CD4-positive, alpha-beta T cell treated with Interleukin-12 subunit alpha and Interleukin-12 subunit beta, for 1 hour (primary cell): ENCODE results near the gene PCCA.
A peak's percentile ranks its signal among the peaks of the same experiment; 100 is the strongest.
"Not testable (repeated sequence)": the region's sequence is repeated elsewhere in the genome, so short reads cannot be mapped to it uniquely, and the experiment has no call there.

Source experiments
- DNase-seq: peaks from one replicate; pipeline ENCODE4 v3.0.0-alpha.2; 2020

Gene PCCA

DNA sequence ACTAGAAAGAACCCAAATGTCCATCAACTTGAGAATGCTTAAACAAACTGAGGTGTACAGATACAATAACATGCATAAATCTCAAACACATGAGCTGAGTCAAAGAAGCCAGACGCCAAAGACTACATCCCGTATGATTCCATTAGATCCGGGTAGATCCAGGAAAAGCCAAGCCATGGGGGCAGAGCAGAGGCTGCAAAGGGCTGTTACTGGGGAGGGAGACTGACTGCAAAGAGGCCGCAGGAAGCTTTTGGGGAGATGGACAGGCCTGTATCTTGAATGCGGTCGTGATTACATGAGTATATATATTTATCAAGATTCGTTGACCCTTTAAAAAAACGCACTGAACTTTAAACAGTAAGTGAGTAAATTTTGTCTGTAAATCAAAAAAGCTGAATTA, 471.0 kb downstream of the PCCA start:
- no peak for DNase-seq

DNA sequence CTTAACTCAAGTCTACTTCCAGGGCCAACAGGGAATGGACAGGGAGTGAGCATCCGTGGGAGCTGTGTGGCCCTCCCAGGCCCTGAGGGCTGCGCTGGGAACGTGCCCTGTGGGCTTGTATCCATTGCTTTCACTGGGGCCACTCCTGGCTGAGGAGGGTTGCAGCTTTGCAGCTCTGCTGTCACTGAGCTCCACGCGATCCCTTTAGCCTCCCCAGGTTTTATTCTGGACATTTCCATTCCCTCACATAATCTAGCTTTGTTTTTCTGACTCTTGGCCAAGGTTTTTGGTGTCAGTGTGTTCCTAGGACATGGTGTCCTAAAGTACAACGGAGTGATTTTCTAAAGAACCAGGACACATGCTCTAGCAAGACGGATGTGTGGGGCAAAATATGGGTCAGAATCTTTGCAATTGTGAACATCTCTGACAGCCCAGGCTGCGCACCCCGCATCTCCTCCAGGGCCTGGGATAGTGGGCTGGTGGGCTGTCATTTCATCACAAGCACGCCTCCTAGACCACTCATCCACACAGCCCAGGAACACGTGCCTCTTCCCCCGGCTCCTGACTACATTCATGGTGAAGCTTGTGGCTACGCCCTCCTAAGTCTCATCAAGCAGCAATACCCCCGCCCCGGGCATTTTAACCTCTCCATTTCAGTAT, 471.7 kb downstream of the PCCA start:
- DNase-seq = no peak

DNA sequence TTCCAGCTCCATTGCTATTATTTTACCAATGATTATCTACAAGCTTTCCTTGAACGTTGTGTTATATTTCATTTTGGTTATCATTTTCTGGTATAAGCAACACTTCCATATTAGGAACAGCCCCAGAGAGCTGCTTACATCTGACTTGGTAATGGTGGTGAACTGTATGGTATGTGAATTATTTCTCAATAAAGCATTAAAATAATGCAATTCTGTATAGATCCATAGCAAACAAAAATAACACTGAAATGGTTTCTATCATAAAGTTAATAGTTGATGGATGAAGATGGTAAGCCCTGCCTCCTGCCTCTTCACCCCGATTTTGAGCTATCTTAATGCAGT, 472.2 kb downstream of the PCCA start:
- no peak for DNase-seq

DNA sequence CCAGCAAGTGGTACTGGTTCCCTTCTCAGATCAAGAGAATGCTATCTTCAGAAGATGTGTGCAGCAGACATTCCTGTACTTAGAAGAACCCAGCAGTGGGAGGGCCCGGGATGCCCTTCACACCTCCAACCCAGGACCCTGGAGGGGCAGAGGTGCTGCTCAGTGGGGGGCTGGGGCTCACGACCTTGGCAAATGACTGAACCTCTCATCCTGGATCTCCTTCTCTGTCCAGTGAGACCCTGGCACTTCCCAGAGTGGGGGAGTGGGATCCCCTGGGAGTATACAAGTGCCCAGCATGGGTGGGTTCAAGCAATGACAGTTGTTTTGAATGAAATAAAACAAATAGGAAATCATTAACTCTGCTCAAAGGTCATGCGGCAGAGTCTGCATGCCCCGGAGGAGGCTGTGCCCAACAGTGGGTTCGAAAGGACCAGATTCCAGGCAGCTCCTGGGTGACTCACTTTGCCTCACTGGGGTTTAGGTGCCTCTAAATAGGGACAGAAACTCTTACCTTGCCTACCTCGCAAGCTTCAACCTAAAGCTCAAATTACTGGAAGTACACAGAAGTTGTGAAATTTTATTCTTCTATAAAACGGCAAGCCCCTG, 472.8 kb downstream of the PCCA start:
- DNase-seq = no peak

DNA sequence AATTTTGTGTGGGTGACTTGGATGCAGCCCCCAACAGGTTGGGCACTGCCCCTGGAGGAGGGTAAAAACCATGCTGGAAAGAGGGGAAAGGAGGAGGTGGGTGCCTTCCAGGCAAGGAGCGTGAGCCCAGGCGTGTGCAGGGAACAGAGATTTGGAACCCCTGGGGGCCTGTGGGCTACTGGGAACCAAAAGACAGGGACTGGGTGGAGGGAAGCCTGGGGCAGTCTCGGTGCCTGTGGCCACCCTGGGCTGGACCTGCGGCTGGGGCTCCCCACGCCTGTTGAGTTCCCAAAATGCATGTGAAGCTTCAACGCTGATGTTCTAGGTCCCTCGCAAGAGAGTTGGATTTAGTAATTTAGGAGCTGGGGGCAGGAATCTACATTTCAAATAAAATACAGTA, 474.9 kb downstream of the PCCA start:
- no peak for DNase-seq

DNA sequence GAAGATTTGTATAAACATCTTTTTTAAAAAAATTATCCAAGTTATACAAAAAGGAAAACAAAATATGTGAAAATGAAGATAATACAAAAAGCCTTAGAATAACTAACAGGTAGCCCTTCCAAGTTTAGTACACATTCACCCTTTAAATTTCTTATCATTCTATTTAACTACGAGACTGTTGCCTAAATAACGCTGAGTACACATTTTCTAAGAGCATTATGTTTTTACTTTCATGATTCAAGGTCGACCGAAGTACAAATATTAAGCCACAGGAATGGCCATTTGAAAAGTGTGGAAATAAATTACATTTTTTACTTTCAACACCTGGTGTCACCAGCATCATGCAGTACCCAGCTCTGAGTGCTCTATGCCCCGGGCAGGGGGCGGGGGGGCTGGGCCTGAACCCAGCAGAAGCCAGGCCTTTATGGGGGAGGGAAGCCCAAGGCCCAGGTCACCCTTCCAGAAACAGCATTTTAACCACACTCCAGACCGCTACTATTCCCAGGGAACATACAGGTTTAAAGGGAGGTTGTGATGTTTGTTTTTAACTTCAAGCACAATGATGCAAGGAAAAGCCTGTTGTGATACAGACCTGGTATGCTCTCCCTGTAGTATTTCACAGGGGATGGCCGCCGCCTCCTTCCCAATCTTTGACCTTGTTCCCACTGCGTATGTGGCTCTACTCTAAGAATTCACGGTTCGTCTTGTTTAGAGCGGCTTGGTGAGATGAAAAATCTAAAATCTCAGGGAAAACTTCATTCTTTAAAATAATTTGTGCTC, 475.7 kb downstream of the PCCA start:
- no peak for DNase-seq

DNA sequence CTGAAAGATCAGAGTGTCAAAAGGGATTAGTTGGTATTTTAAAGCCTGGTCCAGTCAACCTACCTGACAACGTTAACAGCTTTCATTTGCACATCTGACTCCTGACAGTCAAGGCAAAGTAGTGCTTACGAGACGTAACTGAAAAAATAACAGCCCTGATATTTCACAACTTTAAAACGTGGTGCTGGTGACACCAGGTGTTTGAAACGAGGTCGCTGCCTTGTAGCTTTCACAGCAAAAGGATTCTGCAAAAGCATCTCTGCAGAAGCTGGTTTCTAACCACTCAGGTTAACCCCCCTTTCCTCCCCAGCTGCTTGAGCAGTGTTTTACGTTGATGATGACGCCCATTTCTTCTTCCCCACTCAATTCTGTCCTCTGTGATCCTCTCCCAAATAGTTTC, 476.4 kb downstream of the PCCA start:
- DNase-seq = no peak

DNA sequence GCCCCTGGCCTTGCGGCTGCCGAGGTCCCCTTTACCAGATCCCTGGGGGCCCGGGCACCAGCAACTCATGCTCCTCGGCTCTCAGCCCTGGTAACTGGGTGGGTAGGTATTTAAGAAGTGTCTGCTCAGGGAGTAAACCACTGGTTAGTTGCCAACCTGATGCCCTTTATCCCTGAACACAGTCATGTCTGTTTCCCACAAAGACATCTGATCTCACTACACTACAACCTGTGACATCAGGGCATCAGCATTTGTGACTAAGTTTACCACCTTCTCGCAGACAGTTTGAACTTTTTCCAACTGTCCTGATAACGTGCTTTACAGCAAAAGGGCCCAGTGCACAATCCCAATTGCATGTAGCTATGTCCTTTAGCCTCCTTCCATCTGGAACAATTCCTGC, 477.6 kb downstream of the PCCA start:
- DNase-seq = no peak

DNA sequence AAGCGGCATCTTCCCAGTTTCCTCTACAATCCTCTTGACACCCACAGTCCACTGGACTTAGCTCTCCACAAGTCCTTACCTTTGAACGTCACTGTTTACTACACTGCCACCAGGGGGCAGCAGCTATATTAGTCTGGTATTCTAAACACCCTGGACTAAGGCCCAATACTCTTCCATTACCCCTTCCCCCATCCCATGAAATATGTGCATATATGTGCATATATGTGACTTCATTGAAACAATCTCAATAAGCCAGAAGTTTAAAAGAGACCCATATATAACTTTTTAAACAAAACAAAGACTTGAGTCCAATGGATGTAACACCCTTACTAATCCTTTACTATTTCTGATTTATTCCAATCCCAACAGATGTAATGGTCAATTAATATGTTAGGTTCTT, 484.2 kb downstream of the PCCA start:
- DNase-seq = peak; percentile 75

DNA sequence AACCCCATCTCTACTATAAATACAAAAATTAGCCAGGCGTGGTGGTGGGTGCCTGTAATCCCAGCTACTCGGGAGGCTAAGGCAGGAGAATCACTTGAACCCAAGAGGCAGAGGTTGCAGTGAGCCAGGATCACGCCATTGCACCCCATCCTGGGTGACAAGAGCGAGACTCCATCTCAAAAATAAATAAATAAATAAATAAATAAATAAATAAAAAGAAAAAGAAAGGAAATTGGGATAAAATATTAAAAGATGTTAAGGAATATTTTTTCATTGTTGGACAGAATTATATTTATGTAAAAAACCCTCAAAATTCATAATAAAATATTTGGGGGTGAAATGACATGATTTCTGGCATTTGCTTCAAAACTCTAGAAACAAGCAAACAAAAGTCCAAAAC, 488.3 kb downstream of the PCCA start:
- not testable (repeated sequence) for DNase-seq
